Astrocyte (in vitro differentiated cells and primary cell): ENCODE data around the gene TDRKH.

ENCODE experiments used
- EZH2 ChIP-seq: IDR thresholded peaks from 2 replicates; pipeline ENCODE4 v1.6.1; 2012; ENCODE audit warnings: mild to moderate bottlenecking, low read length, inconsistent platforms; ENCODE audit not compliant: insufficient read depth
- TF ChIP-seq, protein P1 (sequence below): IDR thresholded peaks from 2 replicates; pipeline ENCODE4 v1.5.1; 2011; ENCODE audit warnings: low read depth, mild to moderate bottlenecking, inconsistent platforms, low read length, moderate library complexity; ENCODE audit not compliant: insufficient read depth

DNA sequence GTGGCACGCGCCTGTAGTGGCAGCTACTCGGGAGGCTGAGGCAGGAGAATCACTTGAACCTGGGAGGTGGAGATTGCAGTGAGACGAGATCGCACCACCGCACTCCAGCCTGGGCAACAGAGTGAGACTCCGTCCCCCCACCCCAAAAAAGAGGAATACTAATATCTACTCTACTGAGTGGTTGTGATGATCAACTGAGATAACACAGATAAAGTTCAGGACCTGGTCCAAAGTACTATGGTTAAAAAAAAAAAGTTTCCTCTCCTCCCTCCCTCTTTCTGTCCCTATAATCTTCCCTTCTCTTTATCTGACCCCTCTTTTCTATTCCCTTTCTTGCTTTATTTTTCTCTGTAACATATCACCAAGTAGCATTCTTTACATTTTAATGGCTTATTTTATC, 45.3 kb upstream of the TDRKH start:
- TF ChIP-seq, protein P1, sequence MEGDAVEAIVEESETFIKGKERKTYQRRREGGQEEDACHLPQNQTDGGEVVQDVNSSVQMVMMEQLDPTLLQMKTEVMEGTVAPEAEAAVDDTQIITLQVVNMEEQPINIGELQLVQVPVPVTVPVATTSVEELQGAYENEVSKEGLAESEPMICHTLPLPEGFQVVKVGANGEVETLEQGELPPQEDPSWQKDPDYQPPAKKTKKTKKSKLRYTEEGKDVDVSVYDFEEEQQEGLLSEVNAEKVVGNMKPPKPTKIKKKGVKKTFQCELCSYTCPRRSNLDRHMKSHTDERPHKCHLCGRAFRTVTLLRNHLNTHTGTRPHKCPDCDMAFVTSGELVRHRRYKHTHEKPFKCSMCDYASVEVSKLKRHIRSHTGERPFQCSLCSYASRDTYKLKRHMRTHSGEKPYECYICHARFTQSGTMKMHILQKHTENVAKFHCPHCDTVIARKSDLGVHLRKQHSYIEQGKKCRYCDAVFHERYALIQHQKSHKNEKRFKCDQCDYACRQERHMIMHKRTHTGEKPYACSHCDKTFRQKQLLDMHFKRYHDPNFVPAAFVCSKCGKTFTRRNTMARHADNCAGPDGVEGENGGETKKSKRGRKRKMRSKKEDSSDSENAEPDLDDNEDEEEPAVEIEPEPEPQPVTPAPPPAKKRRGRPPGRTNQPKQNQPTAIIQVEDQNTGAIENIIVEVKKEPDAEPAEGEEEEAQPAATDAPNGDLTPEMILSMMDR: no peak
- TF ChIP-seq EZH2: no peak
